Measurements from ENCODE around the gene MEF2A.
"Not testable (repeated sequence)": the region's sequence is repeated elsewhere in the genome, so short reads cannot be mapped to it uniquely, and the experiment has no call there.

The MEF2A gene

DNA sequence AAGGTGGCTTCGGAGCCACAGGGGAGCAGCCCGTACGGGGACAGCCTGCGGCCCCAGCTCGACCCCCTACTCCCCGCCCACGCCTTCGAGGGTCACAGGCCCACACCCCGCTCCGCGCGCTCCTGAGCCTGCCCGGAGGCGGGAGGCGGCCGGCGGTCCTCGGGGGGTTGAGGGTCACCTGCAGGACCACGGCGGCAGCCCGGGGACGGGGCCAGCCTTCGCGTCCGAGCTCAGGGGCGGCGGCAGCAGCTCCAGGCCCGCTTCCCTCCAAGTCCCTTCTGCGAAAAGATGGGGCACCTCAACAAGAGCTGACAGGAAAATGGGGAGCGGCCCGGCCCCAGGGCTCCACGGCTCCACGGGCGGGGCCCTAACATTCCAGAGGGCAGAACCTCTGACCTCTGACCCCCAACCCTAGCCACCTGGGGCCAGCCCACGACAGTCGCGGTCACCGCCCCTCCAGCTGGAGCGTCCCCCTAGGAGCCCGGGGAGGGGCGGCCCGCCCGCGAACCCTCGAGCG, 167.0 kb downstream of the MEF2A start:
- DNase-seq: no peak

DNA sequence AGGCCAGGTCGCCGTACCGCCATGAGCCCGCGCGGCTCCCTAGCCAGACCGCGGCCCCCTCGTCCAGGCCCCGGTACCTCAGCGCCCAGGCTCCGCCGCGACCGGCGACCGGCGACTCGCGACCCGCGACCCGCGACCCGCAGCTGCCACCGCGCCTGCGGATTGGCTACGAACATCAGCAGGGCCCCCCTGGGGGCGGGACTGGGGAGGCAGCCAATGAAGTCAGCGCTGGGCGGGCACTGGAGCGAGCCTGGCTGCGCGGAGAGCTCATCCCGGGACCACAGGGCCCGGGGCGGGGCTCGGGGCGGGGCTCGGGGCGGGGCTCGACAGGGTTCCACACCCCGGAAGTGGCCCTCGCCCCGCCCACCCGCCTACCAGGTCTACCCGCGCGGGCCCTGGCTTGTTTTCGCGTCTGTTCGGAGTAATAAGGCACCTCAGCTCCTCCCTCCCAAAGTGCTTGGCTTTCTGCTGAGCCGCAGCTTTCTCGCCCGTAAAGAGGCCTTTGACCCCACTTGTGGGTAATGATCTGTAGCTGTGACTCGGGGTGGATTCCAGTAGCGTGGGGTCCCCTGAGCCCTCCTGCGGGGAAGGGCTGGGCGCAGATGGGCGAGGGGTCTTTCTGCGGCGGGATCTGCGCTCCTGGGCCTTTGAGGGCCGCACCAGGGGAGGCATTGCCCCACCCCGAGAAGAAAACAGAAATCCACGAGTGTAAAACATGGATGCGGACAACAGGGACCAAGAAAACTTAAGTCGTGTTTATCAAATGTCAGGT, 167.7 kb downstream of the MEF2A start, which contains the start of gene LYSMD4:
TSS of gene LYSMD4 (minus strand) at position 170 of the 772 bp plus-strand sequence. CDS start 1,438 bp downstream, outside the sequence.
- peak; percentile 97 for DNase-seq

DNA sequence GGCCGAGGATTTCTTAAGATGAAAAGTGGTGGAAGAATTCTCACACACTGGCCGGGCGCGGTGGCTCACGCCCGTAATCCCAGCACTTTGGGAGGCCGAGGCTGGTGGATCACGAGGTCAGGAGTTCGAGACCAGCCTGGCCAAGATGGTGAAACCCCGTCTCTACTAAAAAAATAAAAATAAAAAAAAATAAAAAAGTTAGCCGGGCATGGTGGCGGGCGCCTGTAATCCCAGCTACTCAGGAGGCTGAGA, 168.2 kb downstream of the MEF2A start:
- DNase-seq: not testable (repeated sequence)

DNA sequence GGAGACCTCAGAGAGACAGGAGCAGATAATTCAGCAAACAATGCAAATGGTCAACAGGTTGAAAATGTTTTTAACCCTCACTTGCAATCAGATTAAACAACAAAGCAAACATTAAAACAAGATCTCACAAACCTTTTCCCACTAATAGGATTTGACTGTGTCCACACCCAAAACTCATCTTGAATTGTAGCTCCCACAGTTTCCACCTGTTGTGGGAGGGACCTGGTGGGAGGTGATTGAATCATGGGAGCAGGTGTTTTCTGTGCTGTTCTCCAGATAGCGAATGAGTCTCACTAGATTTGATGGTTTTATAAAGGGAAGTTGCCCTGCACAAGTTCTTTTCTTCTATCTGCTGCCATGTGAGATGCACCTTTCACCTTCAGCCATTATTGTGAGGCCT, 168.8 kb downstream of the MEF2A start:
- no peak for DNase-seq

DNA sequence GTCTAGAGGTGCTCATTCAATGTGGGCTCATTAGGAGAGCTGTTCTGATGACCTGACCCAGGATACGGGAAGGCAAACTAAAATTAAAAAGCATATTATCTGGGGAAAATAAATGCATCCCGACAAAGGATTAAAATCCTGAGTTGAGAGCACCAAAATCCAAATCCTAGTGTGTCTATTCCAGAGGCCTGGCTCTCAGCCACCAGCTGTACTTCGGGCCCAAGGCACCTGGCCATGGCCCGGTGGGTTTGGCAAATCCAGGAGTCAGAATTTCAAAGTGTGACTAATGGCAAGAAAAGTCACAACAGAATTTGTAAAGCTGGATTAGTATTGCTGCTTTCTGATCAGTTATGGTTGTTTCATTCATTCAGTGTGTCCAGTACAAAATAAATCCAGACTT, 170.1 kb downstream of the MEF2A start:
- no peak for DNase-seq

DNA sequence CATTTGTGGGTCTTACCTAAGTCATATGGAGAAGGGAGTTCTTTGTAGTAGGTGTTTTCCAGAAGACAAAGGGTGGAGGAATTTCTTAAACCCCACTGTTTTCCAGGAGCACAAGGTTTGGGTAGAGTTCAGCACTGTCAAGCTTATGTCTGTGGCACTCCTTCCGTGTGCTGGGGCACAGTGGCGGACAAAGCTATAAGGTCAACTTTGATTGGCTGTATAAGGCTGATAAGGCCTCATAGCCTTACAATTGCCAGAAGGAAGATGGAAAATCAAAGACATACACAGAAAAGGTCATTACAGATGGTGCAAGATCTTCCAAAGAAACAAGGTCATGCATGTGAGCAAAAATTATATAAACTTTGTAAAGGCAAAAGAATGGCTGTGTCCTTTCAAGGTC, 170.9 kb downstream of the MEF2A start:
- no peak for DNase-seq

DNA sequence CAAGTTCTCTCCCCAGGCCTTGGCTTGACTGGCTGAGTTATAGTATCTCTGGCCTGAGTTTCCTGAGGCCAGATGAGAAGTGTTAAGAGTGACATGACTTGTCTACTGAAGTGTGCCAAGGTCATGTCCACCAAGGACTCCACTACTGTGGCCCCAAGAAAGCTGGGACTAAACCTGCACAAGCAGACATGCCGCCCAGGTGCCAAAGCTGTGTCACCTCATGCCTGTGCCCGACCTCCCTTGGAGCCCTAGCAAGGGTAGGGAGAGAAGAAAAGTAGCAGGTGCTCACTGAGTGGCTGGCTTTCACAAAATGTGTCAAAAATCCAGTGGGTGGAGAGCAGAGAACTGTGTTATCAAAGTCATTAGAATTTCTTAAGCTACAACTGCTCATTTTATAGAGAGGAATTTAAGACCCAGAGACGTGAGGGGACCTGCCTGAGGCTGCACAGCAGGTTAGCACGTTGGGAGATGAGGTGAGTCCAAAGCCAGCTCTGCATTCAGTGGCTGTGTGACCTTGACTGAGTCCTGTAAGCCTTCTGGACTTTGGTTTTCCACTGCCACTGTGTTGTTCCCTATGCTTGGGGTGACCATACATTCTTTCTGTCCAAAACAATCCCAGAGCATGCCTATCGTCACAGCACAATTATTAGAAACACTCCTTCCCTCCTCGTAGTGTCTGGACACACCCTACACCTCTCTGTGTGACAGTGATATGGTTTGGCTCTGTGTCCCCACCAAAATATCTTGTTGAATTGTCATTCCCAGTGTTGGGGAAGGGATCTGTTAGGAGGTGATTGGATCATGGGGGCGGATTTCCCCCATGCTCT, 172.4 kb downstream of the MEF2A start:
- no peak for DNase-seq

DNA sequence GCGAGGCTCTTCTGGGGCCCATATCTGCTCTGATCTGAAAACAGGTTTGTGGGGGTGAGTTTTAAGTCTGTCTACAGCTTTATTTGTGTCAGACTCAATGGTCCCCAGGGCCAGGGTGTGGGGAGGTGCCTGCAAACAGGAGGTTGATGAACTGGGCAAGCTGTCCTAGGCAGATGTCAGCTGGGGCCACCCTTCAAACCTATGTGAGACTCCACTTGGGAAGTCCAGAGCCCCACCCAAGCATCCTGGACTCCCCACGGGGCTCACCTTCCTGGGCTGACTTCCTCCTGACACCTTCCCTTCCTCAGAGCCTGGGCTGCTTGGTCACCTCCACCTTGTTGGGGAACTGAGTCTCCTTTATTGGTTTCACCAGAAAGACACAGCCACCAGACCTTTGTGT, 176.1 kb downstream of the MEF2A start:
- DNase-seq: no peak

DNA sequence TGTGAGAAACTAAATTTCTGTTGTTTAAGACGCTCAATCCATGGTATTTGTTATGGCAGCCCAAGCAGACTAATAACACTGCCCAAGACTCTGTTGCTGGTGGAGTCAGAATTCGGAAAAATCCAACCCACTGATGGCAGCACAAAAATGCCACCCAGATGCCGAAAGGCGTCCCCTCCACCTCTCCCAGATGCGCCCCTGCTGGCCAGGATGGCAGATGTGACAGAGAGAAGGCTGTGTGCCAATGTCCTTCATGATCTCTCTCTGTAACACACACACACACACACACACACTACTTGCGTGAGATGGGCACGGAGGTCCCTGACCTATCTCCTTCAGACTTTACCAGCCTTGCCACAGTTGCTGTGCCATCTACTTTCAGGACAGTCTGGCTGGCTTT, 178.4 kb downstream of the MEF2A start:
- no peak for DNase-seq

DNA sequence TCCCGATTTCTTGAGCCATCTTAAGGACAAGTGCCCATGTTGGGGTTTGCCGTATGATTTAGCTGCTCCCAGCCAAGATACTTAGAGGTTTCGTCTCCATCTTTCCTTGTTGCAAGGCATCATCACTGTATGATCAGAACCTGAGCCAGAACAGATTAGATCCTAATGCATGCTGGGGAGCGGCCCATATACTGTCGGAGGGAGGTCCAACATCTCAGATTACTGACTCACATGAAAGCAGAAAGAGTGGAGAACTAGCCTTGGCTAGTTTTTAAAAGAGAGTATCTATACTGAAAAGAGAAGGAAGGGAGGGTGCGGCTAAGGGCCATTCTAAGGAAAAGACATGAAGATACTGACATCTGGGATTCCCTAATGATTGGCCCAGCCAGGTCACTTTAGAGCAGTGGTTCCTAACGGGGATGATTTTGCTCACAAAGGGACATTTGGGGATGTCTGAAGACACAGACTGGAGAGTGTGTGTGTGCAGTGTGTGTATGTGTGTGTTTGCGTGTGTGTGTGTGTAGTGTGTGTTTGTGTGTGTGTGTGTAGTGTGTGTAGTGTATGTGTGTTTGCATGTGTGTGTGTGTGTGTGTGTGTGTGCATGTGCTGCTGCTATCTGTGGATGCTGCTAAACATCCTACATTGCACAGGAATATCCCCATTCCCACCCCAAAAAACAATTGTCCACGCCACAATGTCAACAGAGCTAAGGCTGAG, 179.7 kb downstream of the MEF2A start:
- no peak for DNase-seq

DNA sequence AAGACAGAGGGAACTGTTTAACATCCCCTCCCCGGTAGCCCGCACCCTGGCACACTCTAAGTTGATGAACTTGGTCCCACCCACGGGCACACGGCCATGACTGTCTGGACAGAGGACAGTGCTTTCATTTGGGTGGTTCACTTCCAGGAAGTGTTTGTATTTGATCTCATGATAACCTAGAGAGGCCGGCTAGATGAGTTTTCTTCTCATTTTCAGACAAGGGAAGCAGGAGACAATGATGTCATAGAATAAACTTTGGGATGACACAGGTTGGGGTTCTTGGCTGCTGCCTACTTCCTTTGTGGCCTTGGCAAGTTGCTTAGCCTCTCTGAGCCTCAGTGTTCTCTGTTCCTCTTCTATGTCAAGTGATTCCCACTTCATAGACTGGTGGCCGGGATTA, 183.6 kb downstream of the MEF2A start:
- no peak for DNase-seq

DNA sequence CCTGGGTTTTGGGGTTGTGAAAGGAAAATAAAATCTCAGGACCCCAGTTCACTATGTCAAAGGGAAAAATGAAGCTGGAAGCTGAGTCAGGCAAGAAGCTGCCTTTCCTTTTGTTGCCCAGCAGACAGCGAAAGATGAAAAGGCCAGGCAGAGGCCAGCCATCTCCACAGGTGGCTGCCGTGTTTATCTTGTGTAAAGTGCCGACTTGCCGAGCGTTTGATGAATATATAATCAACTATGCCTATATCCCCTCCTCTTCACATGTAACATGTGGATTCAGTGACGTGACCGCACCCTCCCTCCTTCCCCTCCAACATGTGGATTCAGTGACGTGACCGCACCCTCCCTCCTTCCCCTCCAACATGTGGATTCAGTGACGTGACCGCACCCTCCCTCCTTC, 184.5 kb downstream of the MEF2A start:
- DNase-seq: not testable (repeated sequence)

DNA sequence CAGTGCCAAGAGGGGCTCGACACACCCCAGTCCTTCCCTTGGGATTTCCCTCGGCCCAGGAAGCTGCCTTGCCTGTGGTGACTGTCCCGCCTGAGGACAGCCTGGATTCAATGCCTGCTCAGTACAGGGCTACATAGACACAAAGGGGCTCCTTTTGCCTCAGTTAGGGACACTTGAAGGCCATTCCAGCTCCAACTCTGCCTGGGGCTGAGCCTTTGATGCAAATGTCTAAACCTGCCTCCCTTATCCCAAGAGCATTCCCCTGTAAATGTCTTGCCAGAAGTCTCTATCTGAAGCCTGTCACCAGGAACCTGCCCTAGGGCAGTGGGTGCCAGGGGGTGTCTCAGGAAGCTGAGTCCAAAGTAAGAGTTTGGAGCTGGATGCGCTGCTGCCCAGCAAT, 186.8 kb downstream of the MEF2A start:
- no peak for DNase-seq

DNA sequence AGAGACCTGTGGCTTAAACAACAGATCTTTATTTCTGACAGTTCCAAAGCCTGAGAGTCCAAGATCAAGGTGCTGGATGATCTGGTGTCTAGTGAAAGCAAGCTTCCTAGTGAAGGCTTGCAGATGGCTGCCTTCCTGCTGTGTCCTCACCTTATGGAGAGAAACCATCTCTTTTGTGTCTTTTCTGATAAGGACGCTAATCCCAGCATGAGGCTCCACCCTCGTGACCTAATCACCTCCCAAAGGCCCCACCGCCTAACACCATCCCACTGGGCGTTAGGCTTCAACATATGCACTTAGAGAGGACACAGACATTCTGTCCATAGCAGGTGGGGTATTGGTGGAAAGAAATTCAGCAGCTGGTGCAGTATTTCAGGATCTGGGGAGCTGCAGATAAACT, 187.3 kb downstream of the MEF2A start:
- DNase-seq: no peak

DNA sequence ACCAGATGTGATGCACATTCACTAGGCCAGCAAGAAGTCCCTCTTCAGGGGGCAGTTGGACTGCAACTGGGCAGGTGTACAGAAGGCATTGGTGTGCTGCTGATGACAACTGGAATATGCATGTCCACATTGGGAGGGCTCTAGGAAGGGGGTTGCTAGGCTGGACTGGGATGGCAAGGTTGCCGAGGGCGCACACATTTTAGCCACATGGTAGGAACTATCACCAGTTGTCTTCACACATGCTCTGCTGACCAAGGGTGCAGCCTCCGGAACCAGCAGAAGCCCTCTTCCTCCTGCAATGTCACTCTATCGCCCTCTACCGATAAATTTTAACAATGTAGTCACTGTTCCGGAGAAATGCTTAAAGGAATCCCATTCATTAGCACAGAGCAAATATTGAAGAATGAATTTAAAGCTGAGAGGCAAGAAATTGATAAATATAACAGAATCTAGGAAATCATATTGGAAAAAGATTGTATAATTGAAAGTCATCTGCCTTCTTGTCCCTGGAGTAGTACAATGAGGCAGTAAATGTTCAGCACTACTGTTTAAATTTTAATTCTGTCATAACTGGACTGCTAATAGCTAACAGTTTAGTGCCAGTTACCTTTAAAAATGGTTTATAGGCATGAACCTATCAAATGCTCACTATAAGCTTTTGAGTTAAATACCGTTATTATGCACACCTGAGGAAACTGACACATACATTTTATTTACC, 190.1 kb downstream of the MEF2A start:
- DNase-seq: peak; percentile 74

DNA sequence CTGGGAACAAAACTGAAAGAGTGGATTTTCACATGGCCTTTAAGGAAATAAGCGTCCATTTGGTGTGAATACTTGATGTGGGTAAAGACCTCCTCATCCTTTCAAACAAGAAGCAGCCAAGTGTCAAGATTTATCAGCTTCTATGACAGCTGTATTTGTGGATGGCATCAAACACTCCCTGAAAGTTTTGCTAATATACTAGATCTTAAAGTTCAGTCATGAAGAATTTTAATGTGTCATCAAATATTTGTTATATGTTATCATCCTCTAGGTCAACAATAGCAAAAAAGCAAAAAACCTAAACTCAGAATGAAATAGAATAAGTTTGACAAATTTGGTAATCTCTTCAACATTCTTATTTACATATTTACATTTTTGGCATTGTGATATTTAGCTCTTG, 196.5 kb downstream of the MEF2A start:
- no peak for DNase-seq

DNA sequence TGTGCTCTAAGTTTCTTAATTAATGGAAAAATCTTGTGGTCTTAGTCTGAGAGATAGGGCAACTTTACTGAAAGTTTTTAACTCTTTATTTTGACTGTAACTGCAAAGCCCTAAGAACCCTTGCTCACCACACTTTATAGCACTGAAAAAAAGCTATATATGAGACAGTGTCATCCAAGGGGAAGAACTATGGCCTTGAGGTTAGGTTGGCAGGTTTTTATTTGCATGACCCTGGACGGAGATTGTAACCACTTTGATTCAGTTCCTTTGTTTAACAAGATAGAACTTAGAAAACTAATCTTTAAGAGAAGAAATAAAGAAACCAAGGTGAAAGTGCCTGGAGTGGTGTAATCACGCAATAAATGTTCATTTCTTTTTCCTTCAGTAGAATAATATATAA, 198.0 kb downstream of the MEF2A start:
- no peak for DNase-seq

DNA sequence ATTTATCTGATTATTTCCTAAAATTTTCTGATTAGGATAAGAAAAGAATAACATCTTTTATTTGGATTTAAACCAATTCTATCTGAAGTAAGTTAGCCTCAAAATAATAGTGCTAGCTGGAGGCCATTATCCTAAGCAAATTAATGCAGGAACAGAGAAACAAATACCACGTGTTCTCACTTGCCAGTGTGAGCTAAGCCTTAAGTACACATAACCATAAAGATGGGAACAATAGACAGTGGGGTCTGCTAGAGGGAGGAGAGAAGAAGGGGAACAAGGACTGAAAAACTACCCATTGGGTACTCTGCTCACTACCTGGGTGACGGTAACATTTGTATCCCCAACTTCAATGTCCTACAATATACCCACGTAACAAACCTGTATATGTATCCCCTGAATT, 198.7 kb downstream of the MEF2A start:
- DNase-seq: no peak

Data from CD4-positive, alpha-beta T cell treated with Interleukin-21 for 1 hour (primary cell).